Stimulated activated CD8-positive, alpha-beta memory T cell treated with anti-CD3 and anti-CD28 coated beads, Interleukin-7, amount 100 ng/mL, for 24 hours (primary cell): Measurements from ENCODE around the gene GAL.

ENCODE experiments used
- DNase-seq: peaks from one replicate; pipeline ENCODE4 v3.0.0-alpha.2; 2020; ENCODE audit warnings: low read depth

The GAL gene

DNA sequence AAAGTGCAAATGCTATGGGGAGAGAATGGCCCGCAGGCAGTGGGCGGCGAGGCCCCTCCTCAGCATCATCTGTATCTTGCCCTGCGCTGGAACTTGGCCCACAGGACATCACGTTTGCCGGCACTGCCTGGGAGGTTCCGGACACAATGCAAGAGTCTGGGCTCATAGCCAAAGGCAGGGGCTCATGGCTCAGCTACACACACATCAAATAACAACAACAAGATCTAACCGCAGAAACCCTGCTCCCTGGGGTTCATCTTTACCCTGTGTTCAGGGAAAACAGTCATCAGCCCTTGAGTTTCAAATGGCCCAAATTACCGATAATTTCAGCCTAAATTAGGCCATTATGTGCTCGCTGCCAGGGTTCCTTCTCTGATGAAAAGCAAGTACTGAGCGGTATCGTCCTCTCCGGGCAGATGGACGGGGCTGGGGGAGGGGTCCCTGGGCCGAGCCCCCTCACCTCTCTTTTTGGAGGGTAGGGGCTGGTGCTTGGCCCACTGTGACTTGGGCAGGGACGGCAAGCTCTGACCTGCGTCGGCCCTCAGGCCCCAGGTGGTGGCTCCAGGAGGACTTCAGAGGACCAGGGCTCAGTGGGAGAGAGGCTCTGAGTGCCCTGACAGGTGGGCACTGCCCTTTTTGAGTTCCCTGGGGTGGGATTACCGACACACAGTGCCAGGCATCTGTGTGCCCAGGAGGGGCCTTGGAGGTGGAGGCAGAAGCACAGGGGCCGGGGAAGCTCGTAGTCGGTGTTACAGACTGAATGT, 25.0 kb upstream of the GAL start:
- no peak for DNase-seq

DNA sequence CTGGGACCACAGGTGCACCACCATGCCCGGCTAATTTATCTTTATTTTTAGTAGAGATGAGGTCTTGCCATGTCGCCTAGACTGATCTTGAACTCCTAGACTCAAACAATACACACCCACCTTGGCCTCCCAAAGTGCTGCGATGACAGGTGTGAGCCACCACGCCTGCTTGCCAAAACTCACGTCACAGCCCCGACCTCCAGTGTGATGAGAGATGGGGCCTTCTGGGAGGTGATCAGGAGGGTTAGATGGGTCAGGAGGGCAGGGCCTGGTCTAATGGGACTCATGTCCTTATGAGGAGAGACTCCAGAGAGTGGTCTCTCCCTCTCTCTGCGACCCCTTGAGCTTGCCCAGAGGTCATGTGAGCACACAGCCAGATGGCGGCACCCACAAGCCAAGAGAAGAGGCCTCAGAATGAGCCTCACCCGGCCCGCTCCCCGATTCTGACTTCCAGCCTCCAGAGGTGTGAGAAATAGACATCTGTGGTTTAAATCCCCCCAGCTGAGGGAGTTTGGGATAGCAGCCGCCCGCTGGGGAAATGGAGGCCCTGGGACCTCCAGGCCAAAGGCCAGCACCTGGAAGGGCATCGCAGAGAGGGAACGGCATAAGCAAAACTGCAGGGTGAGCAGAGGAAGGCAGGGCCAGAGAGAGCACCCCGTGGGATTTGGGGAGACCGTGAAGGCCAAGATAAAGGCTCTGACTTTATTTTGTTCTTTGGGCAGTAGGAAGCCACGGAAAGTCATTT, 24.1 kb upstream of the GAL start:
- no peak for DNase-seq

- no peak for DNase-seq
Observed at GRCh38 chr11:68661014-68661413, 23.3 kb upstream of the GAL start.

DNA sequence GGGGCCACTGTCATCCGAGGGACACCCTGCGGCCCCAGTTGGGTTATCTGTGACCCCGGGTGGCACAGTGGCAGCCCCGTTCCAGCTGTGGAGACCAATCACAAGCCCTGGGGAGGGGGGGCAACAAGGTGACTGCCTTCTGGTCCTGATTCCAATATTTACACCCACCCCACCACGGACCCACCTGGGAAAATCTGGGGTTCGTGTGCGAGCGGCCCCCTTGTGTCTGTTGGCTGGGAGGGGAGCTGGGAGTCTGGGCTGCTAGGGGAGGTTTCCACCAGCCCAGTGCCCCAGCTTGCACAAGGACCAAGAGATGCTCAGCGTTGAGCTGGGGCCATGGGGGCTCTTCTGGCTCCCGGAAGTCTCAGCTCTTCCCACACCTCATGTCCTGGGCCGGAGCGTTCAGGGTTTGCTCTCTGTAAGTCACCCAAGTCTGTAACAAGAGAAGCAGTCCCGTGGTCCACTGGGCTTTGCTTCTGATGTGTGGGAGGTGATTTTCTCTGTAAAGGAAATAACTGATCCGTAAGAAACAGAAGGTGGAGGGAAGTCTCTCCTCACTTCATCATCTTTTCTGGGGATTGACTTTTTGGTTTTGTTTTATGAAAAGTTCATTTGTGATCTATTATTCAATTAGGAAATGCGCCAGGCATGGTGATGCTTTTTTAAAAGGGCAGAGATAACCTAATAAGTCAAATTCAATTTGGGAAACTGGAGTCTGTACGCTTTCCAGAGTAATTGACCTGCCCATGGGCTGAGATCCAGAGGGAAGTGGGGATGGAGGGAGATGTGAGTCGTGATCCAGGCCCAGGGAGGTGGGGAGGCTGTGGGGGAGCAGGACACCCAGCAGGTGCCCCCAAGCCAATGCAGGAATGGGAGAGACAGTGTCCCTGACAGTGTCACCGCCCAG, 22.4 kb upstream of the GAL start:
- no peak for DNase-seq

DNA sequence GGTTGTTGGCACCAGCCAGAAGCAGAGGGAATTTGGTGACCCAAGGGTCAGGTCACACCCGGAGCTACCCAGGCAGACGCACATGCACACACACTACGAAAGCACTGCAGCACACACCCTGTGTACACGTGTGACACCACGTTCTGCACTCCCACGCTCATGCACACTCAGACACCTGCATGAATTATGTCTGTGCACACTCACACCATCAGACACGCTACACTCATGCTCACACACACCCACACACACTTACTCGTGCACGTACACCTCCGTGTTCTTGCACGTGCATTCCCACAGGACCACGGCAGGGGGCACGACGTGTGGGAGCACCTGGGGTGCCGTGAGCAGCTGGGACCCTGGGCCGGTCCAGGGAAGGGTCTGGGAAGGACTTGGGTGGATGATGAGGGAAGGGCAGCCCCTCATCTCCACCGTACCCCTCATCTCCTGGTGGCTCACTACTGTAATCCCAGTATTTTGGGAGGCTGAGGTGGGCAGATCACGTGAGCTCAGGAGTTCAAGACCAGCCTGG, 20.8 kb upstream of the GAL start:
- DNase-seq, result no peak

DNA sequence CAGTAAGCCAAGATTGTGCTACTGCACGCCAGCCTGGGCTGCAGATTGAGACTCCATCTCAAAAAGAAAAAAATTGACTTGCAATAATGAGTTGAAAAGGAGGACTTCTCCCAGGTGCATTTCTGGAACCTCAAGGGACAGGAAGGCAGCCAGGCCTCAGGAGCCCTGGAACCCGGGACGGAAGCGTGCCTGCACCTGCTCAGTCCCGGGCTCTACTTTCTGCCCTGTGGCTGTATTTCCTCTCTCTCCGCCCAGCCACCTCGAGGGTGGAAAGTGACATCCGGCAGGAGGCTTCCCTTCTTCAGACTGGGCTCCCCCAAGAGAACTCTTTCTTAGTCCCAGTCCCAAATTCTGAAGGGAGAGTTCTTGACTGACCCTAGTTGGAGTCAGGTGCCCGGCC, 20.2 kb upstream of the GAL start:
- no peak for DNase-seq

DNA sequence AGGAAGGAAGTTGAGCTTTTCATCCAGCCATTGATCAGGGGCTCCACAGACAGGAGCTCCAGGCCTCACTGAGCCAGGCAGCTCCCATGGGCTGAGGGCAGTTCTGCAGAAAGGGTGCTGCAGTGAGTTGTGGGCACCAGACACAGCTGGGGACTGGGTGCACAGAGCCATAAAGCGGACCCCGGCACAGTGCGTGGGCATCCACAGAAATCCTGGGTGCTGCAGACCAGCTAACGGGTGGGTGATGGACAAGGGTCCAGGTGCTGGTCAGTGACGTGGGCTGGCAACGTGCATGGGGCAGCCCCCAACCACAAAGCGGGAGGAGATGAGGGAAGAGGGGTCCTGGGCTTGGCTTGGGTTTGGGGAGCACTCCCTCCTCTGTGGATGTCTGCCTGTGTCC, 19.4 kb upstream of the GAL start:
- no peak for DNase-seq

GRCh38 chr11:68665436-68665835, 18.9 kb upstream of the GAL start:
- no peak for DNase-seq

- no peak for DNase-seq
Observed at GRCh38 chr11:68666849-68667248, 17.5 kb upstream of the GAL start.

GRCh38 chr11:68667511-68668500, 16.5 kb upstream of the GAL start:
- DNase-seq, result no peak

DNA sequence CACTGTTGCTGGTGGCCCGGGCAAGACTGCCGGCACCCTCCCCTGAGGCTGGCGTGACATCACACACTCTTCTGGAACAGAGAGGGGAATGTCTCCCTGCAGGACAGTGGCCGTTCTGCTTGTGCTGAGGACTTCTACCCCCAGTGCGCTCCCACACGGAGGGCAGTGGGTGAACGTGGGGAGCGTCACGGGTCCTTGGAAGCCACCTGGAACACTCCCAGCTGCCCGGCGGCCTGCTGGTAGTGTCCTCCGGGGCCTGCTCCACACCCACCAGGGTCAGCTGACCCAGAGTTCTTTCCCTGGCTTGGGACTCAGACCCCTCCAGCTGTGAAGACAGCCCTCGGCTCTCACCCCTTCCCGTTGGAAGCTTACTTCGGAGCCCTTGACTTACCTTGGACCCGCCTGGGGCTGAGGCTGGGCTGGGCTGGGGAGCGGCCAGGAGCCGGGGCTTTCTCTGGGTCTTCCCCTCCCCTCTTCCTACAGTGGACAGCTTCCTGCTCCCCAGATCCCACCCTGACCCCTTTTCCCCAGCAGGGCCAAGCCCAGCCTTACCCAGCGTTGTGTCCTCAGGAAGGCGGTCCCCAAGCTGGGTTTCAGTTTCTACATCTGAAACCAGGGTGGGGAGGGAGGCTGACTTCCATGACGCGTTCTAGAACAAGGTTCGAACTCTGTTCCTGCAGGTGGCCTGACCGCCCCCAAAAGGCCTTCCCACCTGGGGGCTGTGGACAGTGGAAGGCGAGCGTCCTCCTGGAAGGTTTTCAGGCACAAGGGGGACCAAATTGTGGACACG, 14.8 kb upstream of the GAL start:
- no peak for DNase-seq

DNA sequence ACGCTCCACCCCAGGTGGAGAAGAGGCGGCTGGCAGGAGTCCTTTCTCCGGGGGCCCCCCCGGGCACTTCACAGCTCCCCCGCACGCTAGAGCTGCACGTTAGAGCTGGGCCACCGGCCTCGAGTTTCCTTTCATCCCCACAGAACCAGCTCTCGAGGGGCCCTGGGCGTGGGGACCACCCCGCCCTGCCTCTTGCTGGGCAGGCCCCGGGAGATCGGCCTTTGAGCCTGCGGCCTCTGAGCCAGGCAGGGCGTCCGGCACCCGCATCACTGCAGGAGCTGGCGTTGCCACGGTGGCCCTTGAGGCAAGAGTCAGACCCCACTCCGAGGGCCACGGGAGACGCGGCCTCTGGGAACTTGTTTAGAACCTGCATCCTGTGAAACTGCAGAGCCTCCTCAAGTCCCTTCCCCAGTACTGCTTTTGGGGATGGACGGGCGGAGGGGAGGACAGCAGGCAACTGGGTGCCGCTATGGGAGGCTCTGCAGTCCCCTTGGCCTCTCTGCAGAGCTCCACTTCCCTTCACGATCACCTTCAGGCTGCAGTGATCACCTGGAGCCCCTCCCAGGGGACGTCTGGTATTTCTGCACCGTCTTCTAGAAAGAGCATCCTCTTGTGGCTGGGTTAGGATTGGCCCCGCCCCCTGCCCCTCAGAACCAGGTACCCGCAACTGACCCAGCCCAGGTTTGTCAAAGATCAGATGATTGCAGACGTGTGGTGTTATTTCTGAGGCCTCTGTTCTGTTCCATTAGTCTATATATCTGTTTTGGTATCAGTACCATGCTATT, 13.9 kb upstream of the GAL start:
- no peak for DNase-seq

- DNase-seq, result no peak
Observed at GRCh38 chr11:68673306-68673945, 10.9 kb upstream of the GAL start.

GRCh38 chr11:68673991-68674390, 10.4 kb upstream of the GAL start:
- no peak for DNase-seq

- DNase-seq, result no peak
Observed at GRCh38 chr11:68674461-68674860, 9.9 kb upstream of the GAL start.

- no peak for DNase-seq
Observed at GRCh38 chr11:68677432-68677831, 6.9 kb upstream of the GAL start.

DNA sequence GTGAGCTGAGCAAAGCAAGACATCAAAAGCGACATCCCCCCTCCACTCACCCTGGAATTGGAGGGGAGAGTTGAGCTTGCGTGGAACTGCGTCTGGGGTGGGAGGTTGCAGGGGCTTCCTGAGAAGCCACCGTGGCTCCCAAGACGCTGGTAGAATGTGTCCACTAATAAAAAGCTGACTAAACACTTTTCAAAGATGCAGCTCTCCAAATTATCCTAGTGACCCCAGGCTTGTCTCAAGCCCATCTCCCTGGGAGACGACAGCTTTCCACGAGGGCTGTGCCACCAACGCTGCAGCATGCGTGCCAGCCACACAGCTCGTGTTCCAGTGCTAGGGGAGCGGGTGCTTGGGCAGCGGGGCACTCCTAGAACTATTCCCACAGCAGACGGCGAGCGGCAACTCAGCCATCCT, 6.3 kb upstream of the GAL start:
- DNase-seq, result no peak

GRCh38 chr11:68680541-68681231, 3.7 kb upstream of the GAL start:
- DNase-seq, result no peak
